ENCODE results near the gene SETDB1. TPM values are rescaled to one million over a fixed set of nuclear protein-coding genes. Genes with fewer than 3 reads are reported as not detected.
A peak's percentile ranks its signal among the peaks of the same experiment; 100 is the strongest.

SETDB1 gene
- total and polyA plus RNA-seq, 2 of the 13 experiments (the other 11 are each of a cell fraction or from before 2014, with no cell fraction given) = 33.1 to 34.6 TPM

- TF ChIP-seq ATF2 (CRISPR knock-in tag; IDR thresholded peaks at IDR 0.05) (0 out of 2 replicates have a peak, but pooled peaks have one; percentile 10), SSRP1 (CRISPR knock-in tag; IDR thresholded peaks at IDR 0.05) (no peak), FUBP1 (CRISPR knock-in tag; IDR thresholded peaks at IDR 0.05; ENCODE audit: borderline replicate concordance) (no peak), GATAD1 (CRISPR knock-in tag; IDR thresholded peaks at IDR 0.05) (peak; percentile 30; the same call in 1 of the 2 replicates), ZNF720 (CRISPR knock-in tag; IDR thresholded peaks at IDR 0.05) (no peak), TAF1 (CRISPR knock-in tag; IDR thresholded peaks at IDR 0.05) (peak; percentile 59; the same call in 1 of the 2 replicates), ZNF749 (CRISPR knock-in tag; IDR thresholded peaks at IDR 0.05; ENCODE audit: borderline replicate concordance) (peak; percentile 76; the same call in 1 of the 2 replicates), GFI1 (CRISPR knock-in tag; IDR thresholded peaks at IDR 0.05; ENCODE audit: borderline replicate concordance) (peak; percentile 70; the same call in 1 of the 2 replicates), HBP1 (CRISPR knock-in tag; IDR thresholded peaks at IDR 0.05; ENCODE audit: low read depth) (peak; percentile 38; the same call in 1 of the 2 replicates), THAP8 (CRISPR knock-in tag; IDR thresholded peaks at IDR 0.05; ENCODE audit: borderline replicate concordance) (no peak), STAG1 (CRISPR knock-in tag; IDR thresholded peaks at IDR 0.05) (no peak), ZNF276 (CRISPR knock-in tag; IDR thresholded peaks at IDR 0.05; ENCODE audit: low read depth) (no peak), ZNF567 (CRISPR knock-in tag; IDR thresholded peaks at IDR 0.05; ENCODE audit: borderline replicate concordance) (0 out of 2 replicates have a peak, but pooled peaks have one; percentile 53), ZNF496 (CRISPR knock-in tag; IDR thresholded peaks at IDR 0.05; ENCODE audit: insufficient replicate concordance) (no peak), ZNF547 (CRISPR knock-in tag; IDR thresholded peaks at IDR 0.05) (0 out of 2 replicates have a peak, but pooled peaks have one; percentile 46), SIX4 (CRISPR knock-in tag; IDR thresholded peaks at IDR 0.05) (no peak), MED8 (CRISPR knock-in tag; IDR thresholded peaks at IDR 0.05; ENCODE audit: insufficient replicate concordance) (no peak), DMTF1 (CRISPR knock-in tag; IDR thresholded peaks at IDR 0.05) (no peak)
These were observed 82.4 kb downstream of the SETDB1 start, which contains the start of gene PRUNE1 (continued) for GRCh38 chr1:151008244-151009205.
